PFSK-1 (cell line): Measurements from ENCODE around the gene OR1S2.

Source experiments
- POLR2AphosphoS5 ChIP-seq: IDR thresholded peaks from 2 replicates; pipeline ENCODE4 v1.6.1; 2012; ENCODE audit warnings: low read depth, mild to moderate bottlenecking, control low read depth, low read length, moderate library complexity
- REST ChIP-seq, 2 experiments: IDR thresholded peaks; 2 replicates each; pipeline versions ENCODE4 v1.6.1 to v1.8.0; 2011 to 2012; ENCODE audit warnings: low read depth in 2 of 2, low read length in 2 of 2, control low read depth in 1 of 2, inconsistent platforms in 1 of 2, mild to moderate bottlenecking in 1 of 2, moderate library complexity in 1 of 2; ENCODE audit not compliant: insufficient read depth in 1 of 2
- SIN3A ChIP-seq: IDR thresholded peaks from 2 replicates; pipeline ENCODE4 v1.6.1; 2012; ENCODE audit warnings: mild to moderate bottlenecking, low read length, moderate library complexity, borderline replicate concordance; ENCODE audit not compliant: insufficient read depth
- TAF1 ChIP-seq: IDR thresholded peaks from 2 replicates; pipeline ENCODE4 v1.6.1; 2012; ENCODE audit warnings: low read length, control low read depth, borderline replicate concordance; ENCODE audit not compliant: insufficient read depth

- TF ChIP-seq TAF1 (no peak), REST (IDR thresholded peaks at IDR 0.05; ENCODE audit: insufficient read depth in 1 of 2, low read depth in 2 of 2, low read length in 2 of 2) (no peak), SIN3A (no peak), POLR2AphosphoS5 (no peak)
These were observed 12.5 kb upstream of the OR1S2 start for GRCh38 chr11:58216476-58216875.
